Measurements from ENCODE around the gene PEA15.

PEA15 gene

GRCh38 chr1:160205242-160206035 lies at the start of gene PEA15:
TSS of gene PEA15 (plus strand) at chr1:160205384. CDS start at chr1:160211545, 6,161 bp downstream.
- DNase-seq (peak; percentile 83), ATAC-seq (peak; percentile 63)

GRCh38 chr1:160156361-160156760 lies 48.8 kb upstream of the PEA15 start:
- no peak for ATAC-seq
- no peak for DNase-seq

- no peak for DNase-seq
- ATAC-seq: no peak
Observed at GRCh38 chr1:160157174-160157573, 48.0 kb upstream of the PEA15 start.

- ATAC-seq: no peak
- DNase-seq: no peak
Observed at GRCh38 chr1:160158031-160158430, 47.2 kb upstream of the PEA15 start.

- no peak for DNase-seq
- ATAC-seq: no peak
Observed at GRCh38 chr1:160158534-160158933, 46.6 kb upstream of the PEA15 start.

- no peak for ATAC-seq
- DNase-seq: no peak
Observed at GRCh38 chr1:160159846-160160245, 45.3 kb upstream of the PEA15 start.

- ATAC-seq: no peak
Observed at GRCh38 chr1:160161965-160162705, 43.0 kb upstream of the PEA15 start.

GRCh38 chr1:160162931-160163330 lies 42.3 kb upstream of the PEA15 start:
- ATAC-seq: no peak
- no peak for DNase-seq

More at GRCh38 chr1:160161965-160162705, 43.0 kb upstream of the PEA15 start:
- no peak for DNase-seq

- DNase-seq: no peak
- ATAC-seq: no peak
Observed at GRCh38 chr1:160163615-160164014, 41.6 kb upstream of the PEA15 start.

GRCh38 chr1:160164121-160164520 lies 41.1 kb upstream of the PEA15 start:
- no peak for ATAC-seq

GRCh38 chr1:160166166-160166868 lies 38.9 kb upstream of the PEA15 start:
- DNase-seq (no peak), ATAC-seq (no peak)

More at GRCh38 chr1:160164121-160164520, 41.1 kb upstream of the PEA15 start:
- DNase-seq: no peak

- ATAC-seq: no peak
- no peak for DNase-seq
Observed at GRCh38 chr1:160167056-160167455, 38.1 kb upstream of the PEA15 start.

GRCh38 chr1:160167580-160167979 lies 37.6 kb upstream of the PEA15 start:
- peak; percentile 90 for ATAC-seq

GRCh38 chr1:160168016-160168415 lies 37.2 kb upstream of the PEA15 start:
- ATAC-seq (no peak), DNase-seq (no peak)

More at GRCh38 chr1:160167580-160167979, 37.6 kb upstream of the PEA15 start:
- DNase-seq: peak; percentile 13

- DNase-seq: no peak
- no peak for ATAC-seq
Observed at GRCh38 chr1:160168609-160169369, 36.4 kb upstream of the PEA15 start.

GRCh38 chr1:160169553-160170399 lies 35.4 kb upstream of the PEA15 start:
- ATAC-seq: peak; percentile 69
- peak; percentile 63 for DNase-seq

GRCh38 chr1:160171354-160171753 lies 33.8 kb upstream of the PEA15 start:
- DNase-seq (no peak), ATAC-seq (no peak)

GRCh38 chr1:160171980-160172379 lies 33.2 kb upstream of the PEA15 start:
- no peak for ATAC-seq

GRCh38 chr1:160177231-160177630 lies 28.0 kb upstream of the PEA15 start:
- DNase-seq: no peak
- ATAC-seq: peak; percentile 41

More at GRCh38 chr1:160171980-160172379, 33.2 kb upstream of the PEA15 start:
- DNase-seq: no peak

GRCh38 chr1:160177667-160178066 lies 27.5 kb upstream of the PEA15 start:
- DNase-seq: no peak
- no peak for ATAC-seq

GRCh38 chr1:160178731-160179130 lies 26.5 kb upstream of the PEA15 start:
- no peak for ATAC-seq
- DNase-seq: no peak
